Thyroid gland (tissue), 4 donors: ENCODE results near the gene HSPA12A. TPM values are rescaled to one million over a fixed set of nuclear protein-coding genes. Genes with fewer than 3 reads are reported as not detected.

Experiments
- DNase-seq, 2 donors: peaks; one replicate each; pipeline ENCODE4 v3.0.0-alpha.2; 2019
- H3K27ac ChIP-seq, 3 donors: fragments of 200-600 bp; sonication (generic); 1 replicate in 2 of 3; 2 replicates in 1 of 3; pipeline ENCODE4 v1.5.1; 2016 to 2019; ENCODE audit warnings: mild to moderate bottlenecking in 1 of 3, moderate library complexity in 1 of 3
- H3K27me3 ChIP-seq: fragments of 200-600 bp; sonication (generic); one replicate; pipeline ENCODE4 v1.5.1; 2019
- H3K36me3 ChIP-seq, 2 donors: fragments of 200-600 bp; sonication (generic); one replicate each; pipeline ENCODE4 v1.5.1; 2016 to 2019
- H3K4me1 ChIP-seq, 2 donors: fragments of 200-600 bp; sonication (generic); one replicate each; pipeline ENCODE4 v1.5.1; 2017 to 2019
- H3K4me3 ChIP-seq, 3 donors: fragments of 200-600 bp; sonication (generic); replicated peaks in 1 of 3; 1 replicate in 2 of 3; 2 replicates in 1 of 3; pipeline ENCODE4 v1.5.1; 2016; ENCODE audit warnings: mild to moderate bottlenecking in 1 of 3
- H3K9me3 ChIP-seq: fragments of 200-600 bp; sonication (generic); one replicate; pipeline ENCODE4 v1.5.1; 2017
- POLR2A ChIP-seq, 2 donors: fragments of 450-650 bp; IDR thresholded peaks; one replicate each; pipeline ENCODE4 v1.6.1; 2017; ENCODE audit warnings: antibody characterized with exemption in 2 of 2, mild to moderate bottlenecking in 2 of 2, moderate library complexity in 1 of 2
- WGBS, 2 donors: methylation state at CpG; one replicate each; pipeline ENCODE4 v1.1.5; 2017; 5-methylcytosine and 5-hydroxymethylcytosine counted together
- intact Hi-C: fragments of 100-400 bp; cut with DNase I; formaldehyde crosslinking; loops from one replicate; pipeline ENCODE4 v1.15.1; 2023
- total RNA-seq, 4 donors: library from RNA; depleted of rRNA; stranded (reverse); fragments of >200 nt; gene quantifications; one replicate each; pipeline ENCODE4 v1.2.3, GENCODE V29; 2016
- TF ChIP-seq, protein P1 (sequence below), 6 experiments: fragments of 200-600 bp in 3 of 6; fragments of 450-650 bp in 3 of 6; sonication (generic) in 3 of 6; IDR thresholded peaks; one replicate each; pipeline ENCODE4 v1.5.1; 2016 to 2019; ENCODE audit warnings: antibody characterized with exemption in 6 of 6, mild to moderate bottlenecking in 2 of 6, inconsistent platforms in 1 of 6, moderate library complexity in 1 of 6

Gene HSPA12A
- total RNA-seq, 4 donors from 2014 or later, result 22.6 to 37.3 (median 34.6) TPM

DNA sequence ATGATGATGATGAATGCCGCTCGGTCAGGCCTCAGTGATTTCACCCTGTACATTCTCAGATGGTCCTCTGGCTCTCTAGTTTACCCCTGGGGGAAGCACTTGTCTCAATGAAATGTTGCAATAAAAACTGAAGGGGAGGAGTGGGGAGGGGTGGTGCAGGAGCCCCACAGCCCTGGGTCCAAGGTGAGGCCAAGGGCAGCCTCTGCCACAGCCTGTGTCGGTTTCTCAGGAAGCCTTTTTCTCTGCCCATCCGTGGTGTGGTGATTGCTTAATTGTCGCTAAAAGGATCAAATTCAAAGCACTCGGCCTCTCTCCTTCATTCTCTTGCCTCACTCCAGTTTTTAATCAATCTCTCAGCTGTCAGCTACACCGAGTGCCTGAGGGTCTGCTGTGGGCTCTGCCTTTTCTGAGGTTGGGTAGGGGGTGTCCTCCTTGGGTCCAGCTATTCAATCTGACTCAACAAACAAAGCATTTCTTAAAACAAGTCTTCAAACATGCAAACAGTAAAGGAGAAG, 39.1 kb upstream of the HSPA12A start:
- Histone ChIP-seq H3K36me3 (no peaks in the 10 kb centered on the region), H3K27ac (no peak overlapping the region), H3K4me3 (no peak overlapping the region), H3K4me1 (peaks cover 0 to 3% of the 10 kb centered on the region in 2 donors), H3K27me3 (no peaks in the 10 kb centered on the region), H3K9me3 (no peaks in the 10 kb centered on the region)
- intact Hi-C loops, result no loop called here
- TF ChIP-seq, protein P1, sequence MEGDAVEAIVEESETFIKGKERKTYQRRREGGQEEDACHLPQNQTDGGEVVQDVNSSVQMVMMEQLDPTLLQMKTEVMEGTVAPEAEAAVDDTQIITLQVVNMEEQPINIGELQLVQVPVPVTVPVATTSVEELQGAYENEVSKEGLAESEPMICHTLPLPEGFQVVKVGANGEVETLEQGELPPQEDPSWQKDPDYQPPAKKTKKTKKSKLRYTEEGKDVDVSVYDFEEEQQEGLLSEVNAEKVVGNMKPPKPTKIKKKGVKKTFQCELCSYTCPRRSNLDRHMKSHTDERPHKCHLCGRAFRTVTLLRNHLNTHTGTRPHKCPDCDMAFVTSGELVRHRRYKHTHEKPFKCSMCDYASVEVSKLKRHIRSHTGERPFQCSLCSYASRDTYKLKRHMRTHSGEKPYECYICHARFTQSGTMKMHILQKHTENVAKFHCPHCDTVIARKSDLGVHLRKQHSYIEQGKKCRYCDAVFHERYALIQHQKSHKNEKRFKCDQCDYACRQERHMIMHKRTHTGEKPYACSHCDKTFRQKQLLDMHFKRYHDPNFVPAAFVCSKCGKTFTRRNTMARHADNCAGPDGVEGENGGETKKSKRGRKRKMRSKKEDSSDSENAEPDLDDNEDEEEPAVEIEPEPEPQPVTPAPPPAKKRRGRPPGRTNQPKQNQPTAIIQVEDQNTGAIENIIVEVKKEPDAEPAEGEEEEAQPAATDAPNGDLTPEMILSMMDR (IDR thresholded peaks at IDR 0.05), result no peak
- no peak for TF ChIP-seq POLR2A (IDR thresholded peaks at IDR 0.05)
- WGBS, 2 donors, result 58 to 68% methylated on average over 7 of the region's 7 CpGs
- DNase-seq, result no peak

DNA sequence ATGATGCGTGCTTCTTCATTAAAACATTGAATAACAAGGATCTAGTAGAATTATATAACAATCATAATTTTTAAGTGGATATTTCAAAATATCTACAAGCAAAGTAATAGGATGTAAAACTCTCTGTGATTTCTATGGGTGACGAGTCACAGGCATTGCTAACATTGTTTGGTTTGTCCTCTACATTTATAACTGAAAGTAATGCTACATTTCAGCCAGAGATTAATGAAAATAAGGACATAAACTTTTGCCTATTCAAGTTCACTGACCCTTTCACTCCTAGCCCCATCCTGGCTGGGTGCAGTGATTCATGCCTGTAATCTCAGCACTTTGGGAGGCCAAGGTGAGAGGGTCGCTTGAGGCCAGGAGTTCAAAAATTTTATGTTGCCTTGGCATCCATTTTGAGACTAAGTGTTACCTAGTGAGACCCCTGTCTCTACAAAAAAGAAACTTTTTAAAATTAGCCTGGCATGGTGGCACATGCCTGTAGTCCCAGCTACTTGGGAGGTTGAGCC, 38.4 kb upstream of the HSPA12A start:
- H3K36me3 ChIP-seq, result no peaks in the 10 kb centered on the region
- no peak overlapping the region for H3K27ac ChIP-seq
- intact Hi-C loops, result no loop called here
- H3K4me3 ChIP-seq, result no peak overlapping the region
- H3K9me3 ChIP-seq, result no peaks in the 10 kb centered on the region
- no peak for DNase-seq
- H3K4me1 ChIP-seq, result peaks cover 0 to 3% of the 10 kb centered on the region in 2 donors
- no peaks in the 10 kb centered on the region for H3K27me3 ChIP-seq
- TF ChIP-seq, protein P1 (IDR thresholded peaks at IDR 0.05), result no peak
- TF ChIP-seq POLR2A (IDR thresholded peaks at IDR 0.05), result no peak
- 94 to 96% methylated on average over 3 of the region's 3 CpGs for WGBS, 2 donors

DNA sequence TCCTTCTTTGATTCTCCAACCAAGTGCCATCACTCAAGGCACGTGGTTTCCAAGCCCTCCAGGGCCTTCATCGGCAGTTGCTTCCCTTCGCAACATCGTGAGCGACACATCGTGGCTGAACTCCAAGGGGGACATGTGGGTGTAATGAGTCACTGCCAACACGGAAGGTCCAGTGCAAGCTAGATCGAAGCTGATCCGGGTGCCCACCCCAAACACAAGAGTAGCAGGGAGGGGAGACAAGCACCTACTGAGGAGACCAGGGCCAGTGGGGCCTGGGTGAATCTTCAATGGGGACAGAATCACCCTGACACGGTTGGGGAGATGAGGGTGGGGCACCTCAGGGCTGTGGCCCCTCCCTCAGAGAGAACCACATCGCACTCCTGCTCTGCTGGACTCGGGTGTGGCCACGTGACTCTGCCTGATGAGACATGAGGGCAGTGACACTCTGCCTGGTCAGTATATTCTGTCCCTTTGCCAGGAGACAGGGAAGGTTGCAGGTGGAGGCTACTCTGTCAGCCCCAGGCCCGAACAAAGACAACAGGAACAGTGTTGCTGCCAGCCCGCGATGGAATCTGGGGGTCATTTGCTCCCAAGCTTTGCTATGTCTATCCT, 36.8 kb upstream of the HSPA12A start:
- Histone ChIP-seq H3K4me3 (no peak overlapping the region), H3K27me3 (no peaks in the 10 kb centered on the region), H3K27ac (no peak overlapping the region), H3K36me3 (no peaks in the 10 kb centered on the region), H3K9me3 (no peaks in the 10 kb centered on the region), H3K4me1 (peaks cover 9 to 14% of the 10 kb centered on the region in 2 donors)
- TF ChIP-seq POLR2A (IDR thresholded peaks at IDR 0.05), result no peak
- TF ChIP-seq, protein P1 (IDR thresholded peaks at IDR 0.05), result no peak
- WGBS, 2 donors, result 90% methylated on average over 16 of the region's 16 CpGs
- DNase-seq, result no peak
- intact Hi-C loops, result no loop called here

DNA sequence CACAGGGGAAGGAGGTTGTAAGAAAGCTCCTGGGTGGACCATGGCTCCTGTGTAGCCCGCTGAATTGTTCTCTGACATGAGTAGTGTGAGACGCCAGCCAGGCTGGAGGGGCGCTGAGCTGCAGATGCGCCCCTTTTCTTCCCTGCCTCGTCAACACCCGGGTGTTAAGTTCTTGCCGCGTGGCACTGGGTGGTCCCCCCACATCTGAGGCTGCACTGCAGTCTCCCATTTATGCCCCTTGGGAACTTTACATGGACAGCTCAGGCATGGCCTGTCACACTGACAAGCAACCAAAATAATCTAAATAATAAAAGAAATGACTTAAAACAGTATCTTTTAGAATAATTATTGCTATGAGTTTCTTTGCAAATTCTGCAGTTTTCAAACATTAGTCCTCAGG, 34.6 kb upstream of the HSPA12A start:
- DNase-seq, result no peak
- Histone ChIP-seq H3K36me3 (no peaks in the 10 kb centered on the region), H3K4me1 (peaks cover 9 to 14% of the 10 kb centered on the region in 2 donors), H3K9me3 (no peaks in the 10 kb centered on the region), H3K4me3 (no peak overlapping the region), H3K27ac (no peak overlapping the region), H3K27me3 (no peaks in the 10 kb centered on the region)
- intact Hi-C loops, result no loop called here
- TF ChIP-seq, protein P1 (IDR thresholded peaks at IDR 0.05), result no peak
- WGBS, 2 donors, result 77 to 85% methylated on average over 8 of the region's 8 CpGs
